ENCODE measurements around the gene CUL3.

- TF ChIP-seq, protein P1, sequence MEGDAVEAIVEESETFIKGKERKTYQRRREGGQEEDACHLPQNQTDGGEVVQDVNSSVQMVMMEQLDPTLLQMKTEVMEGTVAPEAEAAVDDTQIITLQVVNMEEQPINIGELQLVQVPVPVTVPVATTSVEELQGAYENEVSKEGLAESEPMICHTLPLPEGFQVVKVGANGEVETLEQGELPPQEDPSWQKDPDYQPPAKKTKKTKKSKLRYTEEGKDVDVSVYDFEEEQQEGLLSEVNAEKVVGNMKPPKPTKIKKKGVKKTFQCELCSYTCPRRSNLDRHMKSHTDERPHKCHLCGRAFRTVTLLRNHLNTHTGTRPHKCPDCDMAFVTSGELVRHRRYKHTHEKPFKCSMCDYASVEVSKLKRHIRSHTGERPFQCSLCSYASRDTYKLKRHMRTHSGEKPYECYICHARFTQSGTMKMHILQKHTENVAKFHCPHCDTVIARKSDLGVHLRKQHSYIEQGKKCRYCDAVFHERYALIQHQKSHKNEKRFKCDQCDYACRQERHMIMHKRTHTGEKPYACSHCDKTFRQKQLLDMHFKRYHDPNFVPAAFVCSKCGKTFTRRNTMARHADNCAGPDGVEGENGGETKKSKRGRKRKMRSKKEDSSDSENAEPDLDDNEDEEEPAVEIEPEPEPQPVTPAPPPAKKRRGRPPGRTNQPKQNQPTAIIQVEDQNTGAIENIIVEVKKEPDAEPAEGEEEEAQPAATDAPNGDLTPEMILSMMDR (IDR thresholded peaks at IDR 0.05), result no peak
- TF ChIP-seq POLR2A (IDR thresholded peaks at IDR 0.05), result no peak
Observed at GRCh38 chr2:224528171-224528570, 57.0 kb downstream of the CUL3 start.

All from body of pancreas (tissue), 4 donors.